Limb (tissue), 2 donors: Measurements from ENCODE around the gene HOXA10.

Experiments
- DNase-seq, 2 donors: peaks; one replicate each; pipeline ENCODE4 v3.0.0-alpha.2; 2016; ENCODE audit errors: extremely low spot score in 2 of 2

The HOXA10 gene

DNA sequence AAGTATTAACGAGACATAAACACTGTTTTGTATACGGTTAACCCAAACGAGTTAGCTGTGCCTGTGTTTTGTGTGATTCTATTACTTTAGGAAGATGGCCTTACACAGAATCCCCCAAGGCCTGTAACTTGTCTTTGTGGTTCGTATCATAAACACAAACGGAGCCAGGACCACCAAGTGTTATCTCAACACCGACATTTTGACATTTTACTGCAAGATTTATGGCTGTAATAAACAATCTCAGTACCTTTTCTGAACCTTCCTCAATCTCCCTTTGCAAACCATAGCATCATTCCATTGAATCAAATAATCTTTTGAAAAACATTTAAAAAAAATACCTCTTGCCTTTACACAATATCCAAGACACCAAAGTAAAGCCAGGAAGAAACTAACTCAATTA lies 41.1 kb downstream of the HOXA10 start:
- peak in 1 of 2 donors; percentile 11 for DNase-seq

DNA sequence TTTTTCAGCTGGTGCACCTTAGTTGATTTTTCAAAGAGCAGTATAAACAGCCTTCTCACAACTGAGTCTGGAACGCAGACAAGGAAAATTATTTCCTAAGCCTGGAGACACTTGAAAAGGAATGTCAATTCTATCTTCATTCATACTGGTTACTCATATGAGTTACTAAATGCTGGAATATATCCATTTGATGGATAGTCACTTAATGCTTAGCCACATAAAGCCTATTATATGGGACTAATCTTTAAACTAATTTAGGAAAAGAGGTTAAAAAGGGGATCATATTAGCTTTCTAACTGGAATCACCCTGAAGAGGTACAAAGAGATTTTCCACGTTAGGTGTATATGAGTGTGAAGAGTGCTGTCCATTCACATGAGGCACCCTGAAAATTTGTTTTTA lies 41.9 kb downstream of the HOXA10 start:
- DNase-seq = no peak

DNA sequence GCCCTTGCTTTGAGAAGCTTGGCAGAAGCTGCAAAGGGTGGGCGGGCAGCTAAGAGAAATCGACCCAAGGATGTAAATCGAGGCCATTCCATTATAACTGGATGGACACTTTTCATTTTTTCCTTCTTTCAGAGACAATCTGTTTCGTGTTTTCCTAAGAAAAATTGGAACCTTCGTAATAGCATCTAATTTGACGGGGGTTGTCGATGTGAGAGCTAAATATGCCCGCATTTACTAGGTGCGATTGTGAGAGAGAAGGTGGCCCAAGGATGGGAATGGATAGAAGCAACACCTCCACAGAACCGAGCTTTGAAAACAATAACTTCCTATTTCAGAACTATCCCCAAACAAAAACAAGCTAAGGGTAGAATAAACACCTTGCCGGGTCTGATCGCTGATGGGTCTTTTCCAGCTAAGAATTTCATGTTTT lies 42.7 kb downstream of the HOXA10 start:
- no peak for DNase-seq

GRCh38 chr7:27130540-27131389 lies 43.4 kb downstream of the HOXA10 start, which contains the start of gene HOXA4:
Gene HOXA4 (minus strand): TSS chr7:27130757. CDS start chr7:27130733, 24 bp downstream.
- DNase-seq = peak; percentile 92 to 96

- DNase-seq = peak in 1 of 2 donors; percentile 72
These were observed 44.2 kb downstream of the HOXA10 start for GRCh38 chr7:27129729-27130539.

DNA sequence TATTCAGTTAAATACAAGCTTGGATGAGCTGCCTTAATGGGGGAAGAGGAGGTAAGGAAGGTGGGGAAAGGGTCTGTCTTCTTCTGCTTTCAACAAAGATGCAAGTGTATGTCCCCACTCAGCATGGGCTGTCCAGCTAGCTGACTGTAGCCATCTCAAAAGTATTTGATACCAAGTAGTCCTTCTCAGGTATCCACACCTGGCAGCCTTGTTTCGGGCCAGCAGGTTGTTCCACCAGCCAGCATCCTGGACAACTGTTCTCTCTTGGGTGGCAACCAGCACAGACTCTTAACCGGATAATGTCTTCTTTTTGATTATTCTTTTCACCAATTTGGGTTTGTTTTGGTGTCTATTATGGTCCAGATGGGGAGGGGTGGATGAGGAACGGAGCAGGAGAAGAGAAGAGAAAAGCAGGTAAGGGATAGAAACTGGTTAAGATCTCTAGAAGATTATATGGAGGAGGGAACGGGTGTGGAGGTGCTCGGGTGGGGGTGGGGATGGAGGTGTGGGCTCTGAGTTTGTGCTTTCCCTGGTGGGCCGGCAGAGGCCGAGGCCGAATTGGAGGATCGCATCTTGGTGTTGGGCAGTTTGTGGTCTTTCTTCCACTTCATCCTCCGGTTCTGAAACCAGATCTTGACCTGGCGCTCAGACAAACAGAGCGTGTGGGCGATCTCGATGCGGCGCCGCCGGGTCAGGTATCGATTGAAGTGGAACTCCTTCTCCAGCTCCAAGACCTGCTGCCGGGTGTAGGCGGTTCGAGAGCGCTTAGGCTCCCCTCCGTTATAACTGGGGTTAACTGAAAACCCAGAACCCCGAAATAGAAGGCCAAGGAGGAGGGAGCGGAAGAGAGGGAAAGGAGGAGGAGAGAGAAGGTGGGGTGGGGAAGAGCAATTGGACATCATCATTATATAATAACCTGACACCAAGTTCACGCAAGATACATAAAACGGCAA lies 45.1 kb downstream of the HOXA10 start:
- DNase-seq = peak in 1 of 2 donors; percentile 43

DNA sequence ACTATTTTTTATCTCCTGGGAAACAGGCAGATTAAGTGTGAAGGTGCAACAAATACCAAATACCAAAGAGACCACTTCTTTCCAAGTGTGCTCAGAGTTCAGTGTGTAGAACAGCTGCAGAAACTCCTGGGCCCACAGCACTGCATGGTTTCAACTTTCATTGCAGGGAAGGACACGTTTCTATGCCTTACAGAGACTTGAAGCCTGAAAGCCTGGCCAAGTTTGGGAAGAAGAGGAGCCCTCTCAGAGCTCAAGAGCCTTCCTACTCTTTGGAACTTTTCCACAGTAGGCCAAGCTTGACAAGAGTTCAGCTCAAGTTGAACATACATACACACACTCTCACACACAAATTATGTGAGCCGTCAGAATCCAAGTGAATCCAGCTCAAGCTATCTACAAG lies 46.1 kb downstream of the HOXA10 start:
- DNase-seq = peak; percentile 57 to 90

DNA sequence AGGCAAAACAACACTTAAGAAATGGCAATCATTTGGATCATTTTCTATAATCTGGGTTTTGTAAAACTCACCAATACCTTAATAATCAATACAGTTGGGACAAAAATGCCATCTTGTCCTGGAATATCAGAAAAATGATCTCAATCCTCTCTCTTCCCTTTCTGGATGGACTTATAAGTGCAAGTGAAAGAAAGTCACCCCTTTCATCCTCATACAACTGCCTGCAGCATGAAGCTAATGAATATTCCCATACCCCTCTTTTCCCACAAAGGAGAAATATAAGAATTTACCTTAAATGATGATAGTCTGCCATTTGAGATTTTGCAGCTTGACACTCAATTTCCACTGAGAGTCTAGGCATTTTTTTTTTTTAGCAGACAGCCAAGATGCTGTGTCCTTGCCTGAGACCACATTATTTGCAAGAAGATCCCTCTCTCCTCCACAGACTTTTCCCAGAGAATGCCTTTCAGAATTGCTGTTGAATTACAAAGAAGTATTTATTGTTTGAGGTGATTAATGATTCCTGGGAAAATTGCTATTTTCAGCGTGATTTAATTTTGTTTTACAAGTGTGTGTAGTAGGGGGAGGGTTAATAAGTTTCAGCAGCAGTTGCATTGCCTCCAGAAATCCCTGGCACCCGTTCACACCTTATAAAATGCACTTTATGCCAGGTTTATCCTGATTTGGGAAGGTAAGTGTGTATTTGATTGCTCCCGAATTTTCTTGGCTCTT lies 47.4 kb downstream of the HOXA10 start:
- DNase-seq = no peak

DNA sequence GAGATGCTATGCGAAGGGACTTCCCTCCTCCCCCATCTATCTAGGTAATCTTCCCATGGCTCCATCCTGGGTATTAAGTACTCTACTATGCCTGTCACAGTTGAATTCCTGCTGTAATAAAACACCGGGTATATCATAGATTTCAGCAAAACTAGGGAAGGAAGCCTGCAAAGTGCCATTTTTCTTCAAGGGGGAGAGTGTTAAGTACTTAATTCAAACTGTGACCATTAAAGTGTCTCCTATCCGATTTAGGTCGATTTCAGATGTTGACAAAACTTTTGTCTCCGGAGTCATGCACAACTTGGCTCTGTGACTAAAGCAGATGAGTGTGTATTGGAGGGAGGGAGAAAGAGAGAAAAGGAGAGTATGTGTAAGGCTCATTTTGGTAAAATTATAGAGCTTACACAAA lies 48.1 kb downstream of the HOXA10 start:
- DNase-seq = peak in 1 of 2 donors; percentile 14

DNA sequence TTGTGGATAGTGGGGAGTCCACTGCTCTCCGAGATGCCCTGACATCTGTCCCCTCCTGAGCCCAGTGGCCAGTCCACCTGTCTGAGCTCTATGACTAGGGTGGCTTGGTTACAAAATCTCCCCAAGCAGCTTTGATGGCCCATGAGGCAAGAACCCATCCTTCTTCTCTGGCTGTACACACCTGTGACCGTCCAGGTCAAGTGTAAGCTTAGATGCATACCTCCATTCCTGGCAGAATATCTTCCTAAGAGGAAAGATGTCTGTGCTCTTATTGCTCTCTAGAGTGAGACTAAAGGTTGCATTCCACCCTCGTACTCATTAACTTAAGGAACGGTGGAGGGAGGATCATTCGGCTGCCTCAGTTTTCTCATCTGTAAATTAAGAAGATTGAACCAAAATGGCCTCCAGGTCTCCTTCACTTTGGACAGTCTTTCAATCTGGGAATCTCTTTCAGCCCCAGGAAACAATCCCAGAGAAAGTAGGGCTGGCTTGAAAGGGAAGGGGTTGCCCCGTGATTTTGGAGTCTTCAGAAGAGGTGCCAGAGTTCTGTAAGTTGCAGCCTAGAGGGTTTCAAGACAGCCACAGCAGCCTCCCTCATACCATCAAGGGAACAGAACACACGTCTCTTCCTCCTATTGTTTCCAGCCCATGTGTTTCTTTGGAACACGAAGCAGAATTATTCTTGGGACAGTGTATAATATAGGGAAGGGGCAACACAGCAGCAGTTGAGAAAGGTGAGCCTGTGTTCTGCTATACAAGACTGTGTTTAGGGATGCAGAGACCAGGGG lies 49.0 kb downstream of the HOXA10 start:
- DNase-seq = peak in 1 of 2 donors; percentile 31

GRCh38 chr7:27124096-27124901 lies 49.8 kb downstream of the HOXA10 start:
- DNase-seq = peak in 1 of 2 donors; percentile 73

DNA sequence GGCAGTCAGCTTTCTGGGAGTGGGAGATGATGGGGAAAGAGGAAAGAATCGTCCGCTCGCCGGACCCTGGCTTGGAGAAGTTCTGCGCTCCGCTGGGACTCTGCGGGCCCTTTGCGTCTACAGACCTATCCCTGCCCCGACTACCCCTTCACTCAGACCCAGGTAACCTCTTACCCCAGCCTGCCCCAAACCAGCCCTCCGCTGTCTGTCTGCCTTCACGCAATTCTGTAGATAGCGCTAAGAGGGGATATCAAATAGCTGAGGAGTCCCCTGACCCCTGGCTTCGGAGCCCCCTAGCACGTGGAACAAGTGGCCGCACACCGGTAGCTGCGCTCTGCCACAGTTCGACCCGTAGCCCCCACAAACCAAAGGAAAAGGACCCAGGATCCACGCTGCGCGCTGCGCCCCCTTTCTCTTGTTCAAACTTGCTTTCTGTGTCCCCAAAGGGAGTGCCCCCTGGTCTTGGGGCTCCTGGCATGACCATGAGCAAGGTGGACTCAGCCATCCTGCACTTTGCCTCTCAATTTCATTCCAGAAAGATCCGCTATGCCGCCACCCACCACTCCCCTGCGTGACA lies 50.6 kb downstream of the HOXA10 start:
- DNase-seq = peak in 1 of 2 donors; percentile 57

DNA sequence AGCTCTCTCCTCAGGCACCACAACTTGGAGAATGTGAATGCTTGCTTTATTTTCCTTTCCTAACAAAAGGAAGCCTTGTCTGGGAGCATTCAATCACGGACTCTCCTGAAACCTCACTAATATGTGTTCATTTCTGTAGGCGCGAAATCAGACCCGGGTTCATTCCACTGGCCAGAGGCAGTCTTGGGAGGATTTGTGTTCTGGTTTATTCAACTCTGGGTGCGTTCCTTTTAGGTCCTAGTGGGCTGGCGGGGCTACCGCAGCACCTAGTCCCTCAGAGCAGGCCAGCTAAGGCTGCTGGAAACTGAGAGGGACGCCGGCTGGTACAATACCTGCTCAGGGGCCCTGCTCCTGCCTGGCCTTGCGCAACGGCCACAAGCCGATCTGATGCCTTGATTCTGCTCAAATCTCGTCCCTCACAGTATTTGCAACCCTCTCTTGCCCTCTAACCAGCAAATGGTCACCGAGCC lies 51.1 kb downstream of the HOXA10 start:
- DNase-seq = peak in 1 of 2 donors; percentile 71

DNA sequence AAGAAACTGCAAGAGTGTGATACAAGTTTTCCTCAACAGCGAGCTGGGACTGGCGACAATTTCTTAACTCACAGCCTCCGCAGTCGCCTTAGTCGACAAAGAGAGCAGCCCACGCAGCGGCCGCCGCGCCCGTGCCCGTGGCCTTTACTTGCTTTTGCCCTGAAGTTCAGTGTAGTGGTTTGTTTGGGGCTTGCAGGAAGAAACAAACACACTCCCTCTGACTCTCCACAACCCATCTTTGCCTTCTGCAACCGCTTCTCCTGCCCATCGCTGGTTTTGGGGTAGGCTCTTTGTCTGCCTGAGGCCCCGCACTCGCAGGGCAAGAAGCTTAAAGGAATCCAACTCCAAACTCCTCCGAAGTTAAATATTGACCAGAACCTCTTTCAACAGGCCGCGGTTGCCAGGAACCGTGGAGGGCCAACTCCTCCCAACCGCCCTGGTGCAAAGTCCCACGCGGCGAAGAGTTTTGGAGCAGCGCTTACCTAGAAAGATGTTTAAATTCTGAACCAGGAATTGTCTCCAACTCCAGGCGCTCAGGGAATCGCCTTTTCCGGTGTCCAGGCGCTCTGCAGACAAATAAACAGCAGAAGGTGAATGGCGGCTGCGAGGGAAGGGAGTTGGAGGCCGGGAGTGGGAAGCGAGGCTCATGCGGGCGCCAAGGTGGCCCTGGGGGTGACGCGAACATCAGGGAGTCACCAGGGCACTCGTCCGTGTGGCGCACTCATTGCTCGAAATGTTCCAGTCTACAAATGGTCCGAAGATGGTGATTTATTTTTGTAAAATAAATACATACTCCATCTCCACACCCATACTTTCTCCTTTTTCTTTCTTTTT lies 51.8 kb downstream of the HOXA10 start:
- peak in 1 of 2 donors; percentile 63 for DNase-seq

GRCh38 chr7:27121684-27122076 lies 52.4 kb downstream of the HOXA10 start:
- DNase-seq = no peak
